Activated naive CD4-positive, alpha-beta T cell (primary cell): Measurements from ENCODE around the gene NBPF1.
"Not testable (repeated sequence)": the region's sequence is repeated elsewhere in the genome, so short reads cannot be mapped to it uniquely, and the experiment has no call there.

Experiments
- DNase-seq, 4 experiments: peaks; one replicate each; lab custom pipeline; 2025; lab: John Stamatoyannopoulos, UW

Gene NBPF1

DNA sequence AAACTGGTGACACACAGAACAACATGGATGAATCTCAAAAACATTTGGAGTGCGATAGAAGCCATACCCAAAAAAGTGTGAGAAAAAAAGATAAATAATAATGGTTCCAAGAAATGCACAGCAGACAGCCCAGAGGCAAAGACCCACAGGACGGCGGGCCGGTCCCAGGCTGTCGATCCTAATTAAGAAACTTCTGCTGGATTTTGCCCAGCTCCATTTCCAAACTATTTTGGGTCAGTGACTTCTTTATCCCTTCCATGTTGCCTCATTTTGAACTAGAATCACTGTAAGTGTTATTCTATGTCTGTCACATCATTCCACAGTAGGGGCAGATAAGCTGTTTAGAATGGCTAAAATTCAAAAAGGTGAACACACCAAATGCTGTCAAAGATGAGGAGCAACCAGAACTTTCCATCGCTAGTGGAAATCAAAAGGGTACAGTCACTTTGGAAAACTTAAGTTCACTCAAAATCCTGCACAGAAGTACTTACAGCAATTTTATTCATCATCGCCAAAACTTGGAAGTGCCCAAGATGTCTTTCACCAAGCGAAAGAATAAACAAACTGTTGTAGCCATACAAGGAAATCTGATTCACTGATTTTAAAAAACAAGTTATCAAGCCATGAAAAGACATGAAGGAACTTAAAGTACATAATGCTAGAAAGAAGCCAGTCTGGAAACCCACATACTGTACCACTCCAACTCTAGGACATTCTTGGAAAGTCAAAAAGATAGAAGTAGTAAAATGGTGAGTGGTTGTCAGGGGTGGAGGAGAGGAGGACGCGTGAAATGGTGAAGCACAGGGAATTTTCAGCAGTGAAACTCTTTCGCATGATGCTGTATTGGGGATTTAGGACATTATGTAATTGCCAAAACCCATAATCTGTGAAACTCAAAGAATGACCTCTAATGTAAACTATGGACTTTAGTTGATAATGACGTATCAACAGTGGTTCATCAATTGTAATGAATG, 7.5 kb downstream of the NBPF1 start:
- DNase-seq = no peak

GRCh38 chr1:16605213-16605525, 8.2 kb downstream of the NBPF1 start:
- no peak for DNase-seq

DNA sequence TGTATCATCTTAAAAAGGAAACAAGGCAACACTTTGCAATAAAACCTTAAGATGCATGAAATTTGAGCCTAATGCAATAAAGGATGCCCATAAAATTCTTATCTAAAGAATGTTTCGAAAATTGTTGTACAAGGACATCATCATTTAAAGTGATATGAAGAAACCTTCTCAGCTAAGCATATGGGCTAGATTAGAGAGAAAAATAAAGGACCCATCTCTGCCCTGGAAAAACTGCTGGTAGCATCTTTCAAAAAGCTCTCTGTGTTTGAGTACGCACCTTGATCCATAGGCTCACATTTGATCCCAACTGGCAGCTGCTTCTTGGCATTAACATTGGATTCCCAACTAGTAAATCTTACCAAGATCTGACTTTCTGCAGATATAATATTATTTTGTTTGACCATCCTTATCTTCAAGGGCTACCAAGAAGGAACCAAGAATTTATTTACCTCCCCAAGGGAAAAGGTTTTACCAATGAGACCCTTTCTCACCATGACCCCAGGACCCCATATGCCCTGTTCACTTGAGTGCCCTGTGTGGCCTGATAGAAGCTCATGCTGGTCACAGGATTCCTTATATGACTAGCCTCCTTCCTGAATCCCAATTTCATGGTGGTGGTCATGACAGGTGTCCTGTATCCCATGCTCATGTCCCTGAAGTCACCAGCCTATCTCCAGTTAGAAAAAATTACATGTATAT, 8.7 kb downstream of the NBPF1 start:
- DNase-seq = not testable (repeated sequence)

GRCh38 chr1:16603623-16604022, 9.7 kb downstream of the NBPF1 start:
- not testable (repeated sequence) for DNase-seq

DNA sequence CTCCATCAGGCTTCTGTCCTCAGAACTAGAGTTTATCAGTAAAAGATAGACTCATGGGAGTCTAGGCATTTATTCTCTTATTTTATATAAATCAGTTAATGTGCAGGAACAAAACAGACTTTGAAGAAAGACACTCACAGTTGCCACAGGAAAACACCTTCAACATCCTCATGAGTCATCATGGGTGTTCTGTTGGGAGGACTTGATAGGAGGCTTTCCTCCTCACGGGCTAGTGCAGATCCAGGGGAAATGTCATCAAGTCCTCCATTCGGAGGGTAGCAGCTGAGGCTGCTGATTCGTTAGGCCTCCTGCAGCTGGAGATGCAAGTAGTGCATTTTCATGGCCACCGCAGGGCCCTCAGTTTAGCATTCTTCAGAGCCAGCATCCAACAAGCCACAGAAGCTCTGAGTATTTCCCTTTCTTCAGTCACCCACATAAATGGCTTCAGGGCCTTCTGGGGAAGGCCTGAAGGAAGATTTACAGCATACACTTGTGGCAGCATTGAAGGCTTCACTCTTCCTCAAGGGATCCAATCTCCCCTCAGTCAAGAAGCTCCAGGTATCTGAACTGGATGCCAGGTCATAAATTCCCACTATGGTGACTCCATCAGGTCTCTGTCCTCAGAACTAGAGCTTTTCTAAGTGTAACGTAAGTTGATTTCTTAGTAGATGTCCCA, 10.9 kb downstream of the NBPF1 start:
- DNase-seq = not testable (repeated sequence)

GRCh38 chr1:16600855-16601786, 12.2 kb downstream of the NBPF1 start:
- not testable (repeated sequence) for DNase-seq

GRCh38 chr1:16599326-16599725, 14.0 kb downstream of the NBPF1 start:
- DNase-seq = not testable (repeated sequence)

GRCh38 chr1:16595216-16595615, 18.1 kb downstream of the NBPF1 start:
- DNase-seq = not testable (repeated sequence)

DNA sequence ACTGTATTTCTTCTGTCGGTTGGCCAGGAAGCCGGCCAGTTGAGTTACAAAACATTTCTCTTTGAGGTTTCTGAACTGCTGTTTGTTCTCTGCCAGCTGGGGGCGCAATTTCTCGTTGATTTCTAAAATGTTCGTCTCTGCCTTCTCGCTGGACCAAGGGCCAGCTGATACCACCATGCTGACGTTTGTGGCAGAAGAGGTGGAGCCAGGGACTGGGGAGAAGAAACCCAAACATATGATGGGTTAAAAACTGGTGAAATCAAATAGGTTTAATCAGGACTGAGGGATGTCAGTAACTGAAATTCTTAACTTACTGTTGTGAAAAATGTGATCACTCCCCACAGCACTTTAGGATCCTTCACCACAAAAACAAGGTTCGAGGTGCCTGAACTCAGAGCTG, 21.5 kb downstream of the NBPF1 start:
- not testable (repeated sequence) for DNase-seq

- not testable (repeated sequence) for DNase-seq
Measured at GRCh38 chr1:16588081-16588480, 25.3 kb downstream of the NBPF1 start.

DNA sequence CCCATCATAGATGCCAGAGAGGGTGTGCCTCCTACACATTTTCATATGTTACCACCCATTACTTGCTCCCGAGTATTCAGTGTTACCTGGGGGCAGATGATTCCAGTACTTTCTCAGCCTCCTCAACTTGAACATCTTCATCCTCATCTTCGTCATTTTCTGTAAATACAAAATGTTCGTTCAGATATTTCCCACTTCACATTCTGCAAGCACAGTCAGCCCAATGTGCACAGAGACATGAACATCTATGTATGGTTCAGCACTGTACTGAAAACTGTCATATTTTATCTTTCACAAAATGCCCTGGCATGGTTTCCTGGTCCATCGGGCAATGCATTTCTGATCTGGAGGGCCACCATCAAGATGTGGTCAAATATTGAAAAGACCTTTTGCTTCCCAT, 25.7 kb downstream of the NBPF1 start:
- not testable (repeated sequence) for DNase-seq

DNA sequence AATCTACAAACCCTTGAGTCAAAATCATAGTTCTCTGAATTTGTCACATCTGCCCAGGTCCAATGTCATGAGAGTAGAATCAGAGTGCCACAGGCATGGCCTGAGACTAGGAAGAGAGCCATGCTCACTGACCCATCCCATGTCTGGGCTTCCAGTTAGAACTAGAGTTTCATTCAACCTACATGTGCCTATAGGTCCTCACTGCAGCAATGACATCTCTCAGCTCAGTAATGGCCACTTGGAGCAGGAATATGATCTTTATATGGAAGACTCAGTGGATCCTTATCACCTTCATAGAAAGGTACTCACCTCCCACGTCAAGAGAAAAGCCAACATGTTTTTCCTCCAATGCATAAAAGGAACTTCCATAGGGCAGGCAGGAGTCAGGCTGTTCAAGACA, 48.0 kb downstream of the NBPF1 start:
- not testable (repeated sequence) for DNase-seq

DNA sequence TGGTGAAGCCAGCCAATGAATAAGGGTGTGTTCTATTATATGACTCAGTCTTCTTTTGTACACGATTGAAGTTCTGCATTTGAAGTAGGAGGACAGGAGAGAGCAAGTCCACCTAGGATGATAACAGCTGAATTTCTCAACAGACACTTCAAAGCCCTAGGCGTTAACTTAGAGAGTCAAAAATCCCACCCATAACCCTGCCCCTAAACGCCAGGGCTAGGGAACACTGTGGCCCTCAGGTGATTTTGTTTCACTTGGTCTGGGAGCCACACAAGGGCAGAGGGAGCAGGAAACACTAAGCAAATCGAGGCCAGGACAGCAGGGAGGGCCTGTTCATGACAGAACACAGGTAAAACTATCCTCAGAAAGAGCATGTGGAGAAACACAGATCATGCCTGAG, 52.3 kb downstream of the NBPF1 start:
- DNase-seq = not testable (repeated sequence)

DNA sequence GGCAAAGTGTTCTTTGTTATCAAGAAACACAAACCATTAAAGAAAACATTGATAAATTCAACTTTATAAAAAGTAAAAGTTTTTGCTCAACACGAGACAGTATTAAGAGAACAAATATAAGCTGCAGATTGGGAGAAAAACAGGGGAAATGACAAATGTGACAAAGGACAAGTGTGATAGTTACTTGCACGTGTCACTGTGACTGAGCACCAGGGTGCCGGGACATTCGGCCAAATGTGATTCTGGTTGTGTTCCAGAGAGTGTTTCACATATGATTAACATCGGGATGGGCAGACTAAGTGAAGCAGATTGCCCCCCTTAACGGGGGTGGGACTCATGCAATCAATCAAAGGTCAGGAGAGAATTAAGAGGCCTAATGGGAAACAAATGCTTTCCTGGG, 52.9 kb downstream of the NBPF1 start:
- not testable (repeated sequence) for DNase-seq

DNA sequence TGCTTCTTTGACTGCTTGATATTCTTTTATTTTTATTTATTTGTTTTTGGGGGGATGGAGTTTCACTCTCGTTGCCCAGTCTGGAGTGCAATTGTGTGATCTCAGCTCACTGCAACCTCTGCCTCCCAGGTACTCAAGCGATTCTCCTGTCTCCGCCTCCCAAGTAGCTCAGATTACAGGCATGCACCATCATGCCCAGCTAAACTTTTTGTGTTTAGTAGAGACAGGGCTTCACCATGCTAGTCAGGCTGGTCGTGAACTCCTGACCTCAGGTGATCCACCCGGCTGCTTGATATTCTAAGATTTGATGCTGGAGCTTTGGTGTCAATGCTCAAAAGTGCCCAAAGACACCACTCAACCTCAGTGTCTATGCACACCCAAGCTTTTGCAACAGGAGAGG, 53.7 kb downstream of the NBPF1 start:
- DNase-seq = not testable (repeated sequence)

- DNase-seq = not testable (repeated sequence)
Measured at GRCh38 chr1:16557034-16557433, 56.3 kb downstream of the NBPF1 start.

DNA sequence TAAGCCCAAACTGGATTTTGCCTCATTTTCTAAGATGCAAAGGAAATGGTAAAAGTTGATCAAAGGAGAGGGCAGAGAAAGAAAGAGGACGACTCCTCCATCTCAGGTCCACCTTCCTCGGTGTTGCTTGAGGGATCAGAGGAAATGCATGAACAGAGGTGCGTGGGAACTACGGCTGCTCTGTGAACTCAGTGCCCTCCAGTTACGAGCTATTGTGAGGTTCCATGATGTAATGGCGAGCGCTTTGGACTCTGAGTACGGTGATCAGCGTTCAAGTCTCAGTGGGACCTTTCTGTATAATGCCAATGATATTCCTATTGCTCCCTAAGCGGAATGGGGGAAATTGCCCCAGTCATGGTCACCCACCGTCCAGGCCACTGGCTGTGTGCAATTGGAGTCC, 60.1 kb downstream of the NBPF1 start:
- not testable (repeated sequence) for DNase-seq

GRCh38 chr1:16550212-16550918, 63.0 kb downstream of the NBPF1 start:
- not testable (repeated sequence) for DNase-seq

DNA sequence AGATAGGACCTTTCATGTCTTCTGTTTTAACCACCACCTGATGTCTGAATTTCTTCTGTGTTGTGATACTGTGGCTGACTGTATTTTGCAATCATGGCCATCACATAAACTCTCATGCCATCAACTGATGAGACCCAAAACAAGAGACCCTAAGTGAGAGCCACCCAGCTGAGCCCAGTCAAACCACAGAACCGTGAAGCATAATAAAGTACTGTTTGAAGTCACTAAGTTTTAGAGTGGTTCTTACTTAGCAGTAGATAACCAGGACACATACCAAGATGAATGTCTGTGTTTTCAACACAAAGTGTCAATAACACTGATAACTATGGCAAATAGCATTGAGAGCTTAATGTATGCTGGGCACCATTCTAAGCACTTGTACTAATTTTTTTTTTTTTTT, 63.8 kb downstream of the NBPF1 start:
- DNase-seq = not testable (repeated sequence)

GRCh38 chr1:16547502-16548241, 65.7 kb downstream of the NBPF1 start:
- DNase-seq = not testable (repeated sequence)
